ENCODE results near the gene COBL.

Gene COBL

GRCh38 chr7:51071427-51071826 lies 245.2 kb downstream of the COBL start:
- DNase-seq, result no peak

- no peak for DNase-seq
These were observed 246.5 kb downstream of the COBL start for GRCh38 chr7:51070151-51070550.

- no peak for DNase-seq
These were observed 247.1 kb downstream of the COBL start for GRCh38 chr7:51069411-51070083.

- no peak for DNase-seq
These were observed 248.2 kb downstream of the COBL start for GRCh38 chr7:51068401-51068800.

- DNase-seq, result peak; percentile 61
These were observed 248.9 kb downstream of the COBL start for GRCh38 chr7:51067757-51068156.

GRCh38 chr7:51067258-51067657 lies 249.4 kb downstream of the COBL start:
- DNase-seq, result no peak

- DNase-seq, result no peak
These were observed 250.2 kb downstream of the COBL start for GRCh38 chr7:51066405-51066882.

- no peak for DNase-seq
These were observed 250.8 kb downstream of the COBL start for GRCh38 chr7:51065766-51066165.

- DNase-seq, result no peak
These were observed 251.9 kb downstream of the COBL start for GRCh38 chr7:51064688-51065087.

- DNase-seq, result no peak
These were observed 254.2 kb downstream of the COBL start for GRCh38 chr7:51062222-51062987.

GRCh38 chr7:51060536-51060935 lies 256.1 kb downstream of the COBL start:
- DNase-seq, result peak; percentile 39

- no peak for DNase-seq
These were observed 257.0 kb downstream of the COBL start for GRCh38 chr7:51059504-51060142.

- no peak for DNase-seq
These were observed 257.8 kb downstream of the COBL start for GRCh38 chr7:51058764-51059163.

GRCh38 chr7:51055039-51055840 lies 261.4 kb downstream of the COBL start:
- no peak for DNase-seq

GRCh38 chr7:51054231-51054630 lies 262.4 kb downstream of the COBL start:
- DNase-seq, result no peak

GRCh38 chr7:51053160-51053925 lies 263.3 kb downstream of the COBL start:
- DNase-seq, result no peak

- DNase-seq, result no peak
These were observed 270.1 kb downstream of the COBL start for GRCh38 chr7:51046482-51046881.

- no peak for DNase-seq
These were observed 270.5 kb downstream of the COBL start for GRCh38 chr7:51046103-51046466.

GRCh38 chr7:51045319-51046102 lies 271.1 kb downstream of the COBL start:
- DNase-seq, result no peak

GRCh38 chr7:51043461-51043860 lies 273.1 kb downstream of the COBL start:
- no peak for DNase-seq

- no peak for DNase-seq
These were observed 275.8 kb downstream of the COBL start for GRCh38 chr7:51040787-51041186.
